ENCODE results near the gene PIK3IP1. TPM values are rescaled to one million over a fixed set of nuclear protein-coding genes. Genes with fewer than 3 reads are reported as not detected.

The PIK3IP1 gene
- total RNA-seq, 4 donors from 2014 or later = 7.0 to 53.0 (median 19.2) TPM

- Histone ChIP-seq H3K9me3 (no peaks in the 10 kb centered on the region), H3K36me3 (no peaks in the 10 kb centered on the region), H3K27me3 (no peaks in the 10 kb centered on the region), H3K4me3 (no peak overlapping the region), H3K4me1 (peaks cover 22 to 60% (median 22%) of the 10 kb centered on the region in 3 donors), H3K27ac (peak overlapping the region; percentile 63 to 85 (median 80))
- no peak for TF ChIP-seq POLR2A (IDR thresholded peaks at IDR 0.05)
- intact Hi-C loops (cut with DNase I) = no loop called here
- no peak for DNase-seq
- 31 to 34% methylated on average over 5 of the region's 5 CpGs for WGBS, 2 donors
These were observed 3.8 kb upstream of the PIK3IP1 start for GRCh38 chr22:31295831-31296657.

DNA sequence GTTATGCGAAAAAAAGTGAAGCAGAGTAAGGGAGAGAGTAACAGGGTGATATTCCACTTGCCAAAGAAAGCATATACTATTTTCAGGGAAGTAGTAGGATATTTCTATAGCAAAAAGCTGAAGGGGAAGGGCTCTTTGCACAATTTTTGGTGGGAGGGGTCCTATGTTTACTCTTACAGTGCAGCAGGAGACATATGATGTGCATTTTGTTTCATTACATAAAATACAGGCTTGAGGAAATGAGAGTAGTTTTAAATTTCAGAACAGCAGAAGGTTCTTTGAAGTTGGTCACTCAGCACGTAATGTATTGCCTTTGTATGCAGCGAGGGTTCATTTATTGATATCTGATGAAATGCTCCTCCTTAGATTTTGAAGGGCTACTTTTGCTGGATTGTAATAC is 3.1 kb upstream of the PIK3IP1 start:
- Histone ChIP-seq H3K36me3 (no peaks in the 10 kb centered on the region), H3K27me3 (no peaks in the 10 kb centered on the region), H3K9me3 (no peaks in the 10 kb centered on the region), H3K4me1 (peaks cover 22 to 62% (median 22%) of the 10 kb centered on the region in 3 donors), H3K4me3 (no peak overlapping the region), H3K27ac (peak overlapping the region; percentile 63 to 85 (median 80))
- peak in 1 of 4 donors; percentile 26 for TF ChIP-seq POLR2A (IDR thresholded peaks at IDR 0.05)
- TF ChIP-seq, protein P1, sequence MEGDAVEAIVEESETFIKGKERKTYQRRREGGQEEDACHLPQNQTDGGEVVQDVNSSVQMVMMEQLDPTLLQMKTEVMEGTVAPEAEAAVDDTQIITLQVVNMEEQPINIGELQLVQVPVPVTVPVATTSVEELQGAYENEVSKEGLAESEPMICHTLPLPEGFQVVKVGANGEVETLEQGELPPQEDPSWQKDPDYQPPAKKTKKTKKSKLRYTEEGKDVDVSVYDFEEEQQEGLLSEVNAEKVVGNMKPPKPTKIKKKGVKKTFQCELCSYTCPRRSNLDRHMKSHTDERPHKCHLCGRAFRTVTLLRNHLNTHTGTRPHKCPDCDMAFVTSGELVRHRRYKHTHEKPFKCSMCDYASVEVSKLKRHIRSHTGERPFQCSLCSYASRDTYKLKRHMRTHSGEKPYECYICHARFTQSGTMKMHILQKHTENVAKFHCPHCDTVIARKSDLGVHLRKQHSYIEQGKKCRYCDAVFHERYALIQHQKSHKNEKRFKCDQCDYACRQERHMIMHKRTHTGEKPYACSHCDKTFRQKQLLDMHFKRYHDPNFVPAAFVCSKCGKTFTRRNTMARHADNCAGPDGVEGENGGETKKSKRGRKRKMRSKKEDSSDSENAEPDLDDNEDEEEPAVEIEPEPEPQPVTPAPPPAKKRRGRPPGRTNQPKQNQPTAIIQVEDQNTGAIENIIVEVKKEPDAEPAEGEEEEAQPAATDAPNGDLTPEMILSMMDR (IDR thresholded peaks at IDR 0.05) = no peak
- DNase-seq = no peak
- 53 to 58% methylated on average over 3 of the region's 3 CpGs for WGBS, 2 donors
- intact Hi-C loops (cut with DNase I) = no loop called here

DNA sequence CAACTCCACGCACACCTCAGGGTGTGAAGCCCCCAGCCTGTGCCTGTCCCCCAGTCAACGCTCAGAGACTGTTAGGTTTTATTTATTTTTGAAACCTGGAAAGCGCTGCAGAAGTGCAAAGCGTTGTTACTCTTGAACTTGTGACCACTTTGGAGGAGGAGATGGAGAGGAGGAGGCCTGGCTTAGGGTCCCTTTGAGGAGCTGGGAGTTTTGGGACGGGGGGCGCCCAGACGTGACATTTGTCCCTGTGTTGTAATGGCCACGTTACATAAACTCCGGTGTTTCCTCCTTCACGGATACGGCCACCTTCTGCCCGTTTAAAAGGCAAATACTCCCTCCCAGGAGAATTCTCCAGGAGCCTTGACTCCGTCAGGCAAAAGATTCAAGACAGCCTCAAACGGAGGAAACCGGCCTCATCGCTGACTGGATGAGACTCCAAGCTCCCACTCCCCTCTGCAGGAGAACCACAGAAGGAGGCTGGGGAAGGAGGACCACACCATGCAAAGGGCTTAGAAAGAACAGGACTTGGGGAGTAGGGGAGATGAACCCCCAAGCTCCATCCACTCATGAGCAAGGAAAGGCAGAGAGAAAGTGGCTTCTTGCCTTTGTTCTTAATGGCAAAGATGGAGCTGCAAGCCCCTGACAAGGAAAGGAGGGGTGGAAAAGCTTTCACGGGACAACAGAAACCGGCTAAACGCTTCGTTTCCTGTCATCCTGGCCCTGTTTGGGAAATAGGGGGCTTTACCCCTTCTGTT is 630 bp downstream of the PIK3IP1 start:
- H3K4me1 ChIP-seq = peaks cover 35 to 83% (median 40%) of the 10 kb centered on the region in 3 donors
- H3K9me3 ChIP-seq = no peaks in the 10 kb centered on the region
- H3K36me3 ChIP-seq = peaks cover 0 to 30% (median 8%) of the 10 kb centered on the region in 3 donors
- peak overlapping the region; percentile 90 to 99 (median 97) for H3K27ac ChIP-seq
- WGBS, 2 donors = 0 to 1% methylated on average over 15 to 16 of the region's 20 CpGs
- H3K4me3 ChIP-seq = peak overlapping the region; percentile 59 to 89 (median 72)
- intact Hi-C loops (cut with DNase I) = no loop called here
- no peaks in the 10 kb centered on the region for H3K27me3 ChIP-seq
- no peak for DNase-seq
- TF ChIP-seq, protein P1 (IDR thresholded peaks at IDR 0.05) = no peak
- TF ChIP-seq POLR2A (IDR thresholded peaks at IDR 0.05) = no peak

- peak; percentile 89 for DNase-seq
- Histone ChIP-seq H3K4me1 (peaks cover 28 to 78% (median 35%) of the 10 kb centered on the region in 3 donors), H3K27ac (peak overlapping the region; percentile 90 to 99 (median 97)), H3K4me3 (peak overlapping the region; percentile 59 to 89 (median 72)), H3K27me3 (no peaks in the 10 kb centered on the region), H3K36me3 (peaks cover 0 to 39% (median 8%) of the 10 kb centered on the region in 3 donors), H3K9me3 (no peaks in the 10 kb centered on the region)
- TF ChIP-seq, protein P1 (IDR thresholded peaks at IDR 0.05) = peak in 1 of 6 experiments; percentile 3
- TF ChIP-seq POLR2A (IDR thresholded peaks at IDR 0.05) = peak in 3 of 4 donors; percentile 96 to 100 (median 97)
- WGBS, 2 donors = 1% methylated on average over 29 to 34 of the region's 95 CpGs
- intact Hi-C loops (cut with DNase I) = no loop called here
These were observed 1.5 kb downstream of the PIK3IP1 start for GRCh38 chr22:31290494-31291471.

GRCh38 chr22:31289344-31289743 is 2.9 kb downstream of the PIK3IP1 start:
- DNase-seq = no peak
- peaks cover 27 to 83% (median 40%) of the 10 kb centered on the region in 3 donors for H3K4me1 ChIP-seq
- H3K27me3 ChIP-seq = no peaks in the 10 kb centered on the region
- H3K27ac ChIP-seq = peak overlapping the region; percentile 90 to 99 (median 97)
- WGBS, 2 donors = 80 to 89% methylated on average over 6 to 7 of the region's 13 CpGs
- intact Hi-C loops (cut with DNase I) = no loop called here
- H3K36me3 ChIP-seq = peaks cover 0 to 54% (median 8%) of the 10 kb centered on the region in 3 donors
- TF ChIP-seq POLR2A (IDR thresholded peaks at IDR 0.05) = no peak
- TF ChIP-seq, protein P1 (IDR thresholded peaks at IDR 0.05) = no peak
- H3K9me3 ChIP-seq = no peaks in the 10 kb centered on the region
- H3K4me3 ChIP-seq = peak overlapping the region; percentile 59 to 89 (median 72)
